GM18499 (cell line): ENCODE results near the gene GRID2.

ENCODE experiments used
- ATAC-seq: cut with Tn5 transposase; IDR thresholded peaks from one replicate; pipeline ENCODE4 v1.9.1; 2021; ENCODE audit warnings: moderate number of reproducible peaks; ENCODE audit not compliant: insufficient read depth, unreplicated experiment

GRID2 gene

GRCh38 chr4:93031431-93032098, 727.8 kb downstream of the GRID2 start:
- ATAC-seq: no peak

- no peak for ATAC-seq
These were observed 739.0 kb downstream of the GRID2 start for GRCh38 chr4:93042746-93043145.

DNA sequence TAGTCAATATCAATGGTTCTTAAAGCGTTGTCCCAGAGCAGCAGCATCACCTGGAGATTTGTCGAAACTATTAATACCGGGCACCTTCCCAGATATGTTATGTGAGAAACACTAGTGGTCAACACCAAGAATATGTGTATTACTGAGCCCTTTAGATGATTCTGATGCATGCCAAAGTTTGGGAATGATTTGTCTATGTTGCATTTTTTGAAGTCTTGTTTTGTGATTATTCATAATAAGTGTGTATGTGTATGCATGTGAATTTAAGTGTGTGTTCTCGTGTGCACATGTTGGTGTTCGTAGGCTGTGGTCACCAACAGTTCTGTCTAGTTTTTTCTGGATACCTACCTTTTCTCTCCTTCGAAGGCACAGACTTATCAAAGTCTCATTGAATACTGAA, 749.4 kb downstream of the GRID2 start:
- ATAC-seq: no peak

- ATAC-seq: no peak
These were observed 758.1 kb downstream of the GRID2 start for GRCh38 chr4:93061826-93062225.

- ATAC-seq: no peak
These were observed 759.6 kb downstream of the GRID2 start for GRCh38 chr4:93063325-93063724.

DNA sequence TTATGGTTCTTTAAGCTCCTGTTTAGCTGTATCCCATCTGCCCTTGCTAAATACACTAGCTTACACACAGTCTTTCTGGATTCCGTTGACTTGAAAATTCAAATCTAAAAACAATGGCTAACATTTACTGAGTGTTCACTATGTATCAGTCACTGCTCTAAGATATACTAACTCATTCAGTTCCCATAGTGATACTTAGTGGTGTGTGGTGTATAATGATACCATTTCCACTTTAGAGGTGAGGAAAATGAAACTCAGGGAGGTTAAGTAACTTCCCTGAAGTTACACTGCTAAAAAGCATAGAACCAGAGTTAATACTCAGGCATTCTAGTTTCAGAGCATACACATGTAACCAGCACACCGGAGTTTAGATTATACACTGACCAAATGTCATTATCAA, 762.0 kb downstream of the GRID2 start:
- no peak for ATAC-seq

DNA sequence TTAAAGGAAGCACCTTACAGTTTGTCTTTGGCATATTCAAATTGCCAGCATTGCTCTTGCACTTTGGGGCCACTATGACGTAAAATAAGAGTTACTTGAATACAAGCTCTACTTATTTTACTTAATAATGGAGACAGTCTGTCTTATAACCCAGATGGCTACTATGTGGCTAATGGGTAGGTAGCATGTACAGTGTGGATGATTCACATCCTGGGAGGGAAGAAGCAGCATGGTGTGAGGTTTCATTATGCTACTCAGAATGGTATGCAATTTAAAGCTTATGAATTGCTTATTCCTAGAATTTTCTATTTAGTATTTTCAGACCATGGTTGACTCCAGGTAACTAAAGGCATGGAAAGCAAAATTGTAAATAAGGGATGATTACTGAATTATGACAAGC, 763.0 kb downstream of the GRID2 start:
- no peak for ATAC-seq

DNA sequence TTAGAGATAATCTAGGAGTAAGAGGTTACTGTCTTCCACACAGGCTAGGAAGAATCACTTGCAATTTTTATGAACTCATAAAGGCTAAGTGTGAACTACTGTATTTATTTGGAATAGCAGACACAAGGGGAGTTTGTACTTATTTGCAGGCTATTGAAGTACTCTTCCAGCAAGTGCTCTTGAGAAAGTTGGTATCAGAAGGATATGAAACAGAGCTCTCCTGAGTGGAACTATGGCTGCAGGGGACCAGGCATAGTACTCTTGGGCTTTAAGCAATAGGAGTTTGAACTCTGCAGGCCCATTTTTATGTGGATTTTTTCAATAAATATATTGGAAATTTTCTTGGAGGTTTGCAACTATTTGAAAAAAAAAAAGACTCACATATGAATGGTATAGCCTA, 768.5 kb downstream of the GRID2 start:
- no peak for ATAC-seq

GRCh38 chr4:93080316-93080715, 776.5 kb downstream of the GRID2 start:
- no peak for ATAC-seq

DNA sequence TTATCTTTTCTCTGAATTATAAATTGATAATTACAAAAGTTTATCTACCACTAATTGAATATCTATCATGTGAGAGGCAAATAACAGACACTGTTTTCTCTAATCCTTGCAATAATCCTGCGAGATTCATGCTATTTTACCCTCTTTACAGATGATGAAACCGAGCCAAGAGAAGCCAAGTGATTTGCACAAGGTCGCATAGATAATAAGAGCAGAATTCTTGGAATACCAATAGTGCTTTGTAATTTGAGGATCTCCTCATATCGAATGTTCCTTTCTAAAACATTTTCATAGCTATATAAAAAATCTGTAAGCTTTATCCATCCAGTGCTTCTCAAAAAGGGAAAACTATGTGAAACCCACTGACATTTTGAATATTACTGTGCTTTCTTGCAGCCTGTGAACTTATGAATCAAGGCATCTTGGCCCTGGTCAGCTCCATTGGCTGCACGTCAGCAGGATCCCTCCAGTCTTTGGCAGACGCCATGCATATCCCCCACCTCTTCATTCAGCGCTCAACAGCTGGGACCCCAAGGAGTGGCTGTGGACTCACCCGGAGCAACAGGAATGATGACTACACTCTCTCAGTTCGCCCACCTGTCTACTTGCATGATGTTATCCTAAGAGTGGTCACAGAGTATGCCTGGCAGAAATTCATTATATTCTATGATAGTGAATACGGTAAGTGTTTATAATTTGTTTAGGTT, 781.0 kb downstream of the GRID2 start:
- ATAC-seq: no peak

DNA sequence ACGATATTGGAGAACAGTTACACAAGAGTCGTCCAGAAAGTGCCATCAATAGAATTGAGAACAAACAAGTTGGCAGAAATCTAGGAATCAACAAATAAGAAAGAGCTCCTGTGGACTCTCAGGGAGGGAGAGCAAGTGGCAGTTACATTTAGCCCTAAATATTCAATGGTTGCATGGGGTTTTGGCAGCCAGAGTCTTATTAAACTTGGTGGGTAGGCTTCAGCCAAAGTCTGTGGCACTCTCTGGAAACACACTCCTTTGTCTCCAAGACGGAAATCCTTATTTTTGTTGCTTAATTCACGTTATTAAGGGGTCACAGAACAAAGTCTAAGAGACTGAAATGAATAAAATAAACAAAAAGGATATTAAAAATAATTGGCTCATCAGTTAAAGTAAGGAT, 782.6 kb downstream of the GRID2 start:
- ATAC-seq: no peak

DNA sequence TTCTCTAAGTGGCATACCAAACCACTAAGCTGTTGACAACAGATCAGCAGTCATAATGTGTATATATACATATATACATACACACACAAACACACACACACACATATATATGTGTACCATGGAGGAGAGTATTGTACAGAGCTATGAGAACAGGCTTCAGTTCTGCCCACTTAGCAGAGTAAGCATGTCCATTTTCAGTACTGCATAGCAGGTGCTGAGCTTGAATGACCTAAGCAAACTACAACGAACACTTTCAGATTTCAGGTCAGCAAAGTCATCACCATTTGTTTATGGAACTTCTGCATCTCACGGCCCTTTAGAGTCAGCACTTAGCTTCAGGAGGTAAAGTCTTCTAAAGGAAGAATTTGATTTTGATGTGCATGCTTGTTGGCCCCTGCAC, 789.0 kb downstream of the GRID2 start:
- ATAC-seq: no peak

DNA sequence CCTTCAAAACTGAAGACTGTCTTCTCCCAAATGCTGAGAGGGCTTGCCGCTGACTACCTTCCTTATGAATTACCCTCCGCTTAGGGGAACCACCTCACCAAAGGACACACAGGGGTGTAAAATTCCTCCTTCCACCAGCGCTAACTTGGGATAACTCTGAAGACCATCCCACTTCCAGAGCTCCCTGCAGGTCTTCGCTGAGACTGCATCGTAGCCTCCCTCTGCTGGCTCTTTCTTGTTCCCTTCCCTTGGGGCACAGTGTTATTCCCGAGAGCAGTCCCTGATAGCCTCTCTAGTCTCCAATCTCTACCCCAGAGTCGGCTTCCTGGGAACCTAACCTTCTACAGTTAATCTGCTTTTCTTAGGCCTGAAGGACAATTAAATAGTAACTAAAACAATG, 799.3 kb downstream of the GRID2 start:
- ATAC-seq: no peak

DNA sequence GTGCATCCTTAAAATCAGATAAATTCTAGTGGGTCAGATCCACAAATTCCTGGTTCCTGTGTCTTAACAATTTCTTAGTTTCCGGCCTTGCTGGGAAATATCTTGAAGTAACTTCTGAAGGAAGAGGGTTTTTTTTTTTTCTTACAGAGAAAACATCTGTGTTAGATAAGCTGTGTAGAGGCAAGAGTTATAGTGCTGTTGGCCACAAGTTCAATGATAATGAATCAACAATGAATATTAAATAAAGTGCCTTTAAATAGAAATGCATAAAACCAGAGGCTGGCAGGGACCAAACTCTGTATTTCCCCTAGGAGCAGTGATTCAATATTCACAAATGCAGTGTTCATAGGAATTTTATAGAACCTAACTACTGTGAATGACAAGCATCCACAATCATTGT, 812.9 kb downstream of the GRID2 start:
- no peak for ATAC-seq

GRCh38 chr4:93127489-93127888, 823.7 kb downstream of the GRID2 start:
- ATAC-seq: no peak

DNA sequence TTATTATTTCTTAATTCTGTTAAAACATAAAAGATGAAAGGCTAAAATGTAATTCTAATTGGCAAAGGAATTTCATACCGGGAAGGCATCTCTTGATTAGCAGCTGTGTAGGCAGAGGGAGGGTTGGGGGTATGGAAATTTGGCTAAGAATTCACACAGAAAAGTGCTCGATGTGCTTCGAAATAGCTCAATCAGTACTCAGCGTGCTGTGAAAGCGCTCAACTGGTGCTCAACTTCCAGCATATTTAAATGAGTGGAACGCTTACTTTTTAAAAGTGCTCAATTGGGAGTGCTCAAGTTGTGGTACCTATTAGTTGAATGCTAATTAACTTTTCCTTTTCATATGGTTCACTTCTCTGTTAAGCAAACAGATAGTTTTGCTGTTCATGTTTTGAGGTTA, 828.9 kb downstream of the GRID2 start:
- no peak for ATAC-seq

DNA sequence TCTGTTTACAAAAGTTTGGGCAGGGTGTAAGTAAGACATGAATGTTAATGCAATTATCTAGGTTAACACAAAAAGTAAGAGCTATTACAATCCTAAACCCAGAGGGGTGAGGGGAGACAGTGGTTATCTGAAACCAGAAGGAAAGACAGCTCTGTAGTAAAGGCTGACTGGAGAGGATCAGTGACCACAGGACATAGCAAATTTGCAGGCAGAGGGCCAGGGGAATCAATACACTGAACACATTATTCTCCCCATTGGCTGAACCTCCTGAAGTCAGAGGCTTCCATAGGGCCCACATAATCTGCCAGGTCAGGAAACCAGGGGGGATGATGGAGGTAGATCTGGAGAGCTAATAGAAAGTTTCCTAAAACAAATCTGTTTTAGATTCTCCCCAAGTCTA, 835.4 kb downstream of the GRID2 start:
- ATAC-seq: no peak

- ATAC-seq: no peak
These were observed 840.1 kb downstream of the GRID2 start for GRCh38 chr4:93143902-93144301.

DNA sequence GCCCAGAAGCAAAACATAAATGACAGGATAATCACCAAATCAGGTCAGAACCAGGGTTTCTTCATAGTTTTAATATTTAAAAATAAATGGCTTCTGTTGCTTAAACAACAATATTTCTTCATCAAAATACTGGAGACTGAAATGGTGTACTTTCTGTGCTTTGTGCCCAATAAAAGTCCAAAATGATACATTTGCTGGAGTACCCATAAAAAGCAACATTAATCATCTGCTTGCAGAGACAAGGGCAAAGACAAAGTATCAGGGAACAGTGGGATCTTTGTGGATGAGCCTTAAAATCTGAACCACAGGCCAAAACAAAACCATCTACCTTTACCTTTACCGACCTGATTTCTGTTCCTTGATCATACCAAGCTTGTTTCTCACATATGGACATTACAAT, 840.9 kb downstream of the GRID2 start:
- ATAC-seq: no peak

DNA sequence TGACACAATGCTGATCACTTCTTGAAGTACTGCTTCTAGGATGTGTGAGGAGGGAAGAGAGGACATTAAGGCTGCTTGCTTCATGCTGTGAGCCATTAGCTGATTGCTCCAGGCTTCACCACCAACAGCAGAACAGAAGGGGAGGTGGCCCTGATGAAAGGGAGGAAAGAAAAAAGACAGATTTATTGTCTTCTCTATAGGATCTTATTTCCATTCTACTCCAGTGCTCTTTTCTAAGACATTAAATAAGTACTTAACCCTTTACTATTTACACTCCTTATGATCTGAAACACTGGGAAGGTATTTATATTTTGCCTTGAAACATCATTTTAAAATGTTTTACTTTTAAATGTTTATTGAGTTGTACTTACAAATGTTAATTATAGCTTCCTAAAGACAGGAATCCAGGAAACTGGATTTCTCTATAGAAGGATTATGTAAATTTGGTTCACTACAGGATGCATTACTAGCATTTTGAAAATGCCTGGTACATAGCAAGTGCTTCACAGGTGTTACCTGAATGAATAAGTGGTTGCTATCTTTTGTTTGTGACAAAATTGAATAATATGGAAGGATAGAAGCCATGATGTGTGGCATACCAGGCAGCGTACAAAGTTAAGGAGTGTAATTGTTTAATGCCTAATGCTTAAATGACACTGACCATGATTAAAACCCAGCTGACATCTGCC, 843.9 kb downstream of the GRID2 start:
- ATAC-seq: no peak

DNA sequence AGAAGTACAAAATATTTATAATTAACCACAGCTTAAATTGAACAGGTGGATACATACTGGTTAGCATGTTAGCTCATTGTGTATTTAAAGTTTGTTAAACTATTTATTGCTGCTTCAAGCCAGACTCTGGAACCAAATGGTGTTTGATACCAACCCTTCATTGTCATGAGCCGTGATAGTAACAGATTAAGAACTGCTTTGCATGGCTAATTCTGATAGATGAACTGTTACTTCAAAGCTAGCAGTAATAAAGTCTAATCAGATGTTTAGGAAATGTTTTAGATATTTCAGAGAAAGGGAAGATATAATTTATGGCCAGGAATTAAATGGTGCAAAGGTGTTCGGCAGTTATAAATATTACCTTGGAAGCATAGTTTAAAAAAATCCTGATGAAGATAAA, 848.7 kb downstream of the GRID2 start:
- ATAC-seq: no peak

DNA sequence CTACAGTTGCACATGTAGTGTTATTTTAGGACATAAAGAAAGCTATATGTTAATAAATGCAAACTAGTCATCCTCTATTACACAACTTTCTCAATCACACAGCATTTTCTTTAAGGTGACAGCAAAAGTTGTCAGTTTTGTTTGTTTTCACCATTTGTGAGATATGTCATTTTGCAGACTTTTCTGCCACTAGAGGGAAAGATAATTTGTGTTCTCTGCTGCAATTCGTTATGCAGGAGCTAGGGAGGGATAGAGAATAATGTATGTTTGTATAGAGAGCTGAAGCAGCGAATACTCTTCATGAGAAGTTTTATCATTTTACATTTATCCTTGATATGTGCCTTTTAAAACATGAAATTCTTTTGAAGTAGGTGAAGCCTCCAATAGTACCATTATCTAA, 854.2 kb downstream of the GRID2 start:
- ATAC-seq: no peak
